IPS-20b (cell line): Measurements from ENCODE around the gene CTNND2.
"Not testable (repeated sequence)": the region's sequence is repeated elsewhere in the genome, so short reads cannot be mapped to it uniquely, and the experiment has no call there.

Experiments
- H3K27ac ChIP-seq: one replicate; pipeline ENCODE4 v1.5.1; 2013; ENCODE audit warnings: low read length
- H3K27me3 ChIP-seq: 2 replicates; pipeline ENCODE4 v1.6.1; 2013; ENCODE audit warnings: mild to moderate bottlenecking, low read length, inconsistent platforms; ENCODE audit not compliant: insufficient read depth
- H3K36me3 ChIP-seq: 2 replicates; pipeline ENCODE4 v1.6.1; 2013; ENCODE audit warnings: low read depth, mild to moderate bottlenecking, inconsistent platforms, low read length, moderate library complexity; ENCODE audit not compliant: insufficient read depth
- H3K4me1 ChIP-seq: 2 replicates; pipeline ENCODE4 v1.6.1; 2013; ENCODE audit warnings: mild to moderate bottlenecking, control low read depth, inconsistent platforms, low read length, moderate library complexity; ENCODE audit not compliant: insufficient read depth
- H3K4me3 ChIP-seq: 2 replicates; pipeline ENCODE4 v1.5.1; 2013; ENCODE audit warnings: mild to moderate bottlenecking, low read length, inconsistent platforms
- H3K9ac ChIP-seq: 2 replicates; pipeline ENCODE4 v1.6.1; 2013; ENCODE audit warnings: low read depth, mild to moderate bottlenecking, inconsistent platforms, low read length, moderate library complexity
- H3K9me3 ChIP-seq: 2 replicates; pipeline ENCODE4 v1.6.1; 2013; ENCODE audit warnings: mild to moderate bottlenecking, low read depth, low read length, inconsistent platforms; ENCODE audit not compliant: insufficient read depth

CTNND2 gene

DNA sequence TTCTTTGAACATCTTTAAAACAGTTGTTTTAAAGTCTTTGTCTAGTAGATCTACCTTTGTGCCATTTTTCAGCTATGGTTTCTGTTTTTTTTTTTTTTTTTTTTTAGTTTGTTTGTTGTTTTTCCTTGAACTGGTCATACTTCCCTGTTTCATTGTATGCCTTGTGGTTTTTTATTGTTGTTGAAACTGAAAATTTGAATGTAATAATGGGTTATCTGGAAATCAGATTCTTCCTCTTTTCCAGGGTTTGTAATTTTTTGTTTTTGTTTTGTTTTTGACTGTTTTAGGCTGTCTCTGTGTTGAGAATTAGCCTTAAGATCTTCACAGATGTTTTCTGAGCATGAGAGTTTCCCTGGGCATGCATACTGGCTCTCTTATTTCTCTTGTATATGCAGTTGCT is 873.6 kb downstream of the CTNND2 start:
- no peaks in the 10 kb centered on the region for H3K27me3 ChIP-seq
- H3K36me3 ChIP-seq, result no peaks in the 10 kb centered on the region
- no peaks in the 10 kb centered on the region for H3K4me1 ChIP-seq
- no peak overlapping the region for H3K27ac ChIP-seq
- peaks cover 24% of the 10 kb centered on the region; the same call in 1 of the 2 replicates for H3K9me3 ChIP-seq
- no peak overlapping the region for H3K9ac ChIP-seq
- H3K4me3 ChIP-seq, result no peak overlapping the region

DNA sequence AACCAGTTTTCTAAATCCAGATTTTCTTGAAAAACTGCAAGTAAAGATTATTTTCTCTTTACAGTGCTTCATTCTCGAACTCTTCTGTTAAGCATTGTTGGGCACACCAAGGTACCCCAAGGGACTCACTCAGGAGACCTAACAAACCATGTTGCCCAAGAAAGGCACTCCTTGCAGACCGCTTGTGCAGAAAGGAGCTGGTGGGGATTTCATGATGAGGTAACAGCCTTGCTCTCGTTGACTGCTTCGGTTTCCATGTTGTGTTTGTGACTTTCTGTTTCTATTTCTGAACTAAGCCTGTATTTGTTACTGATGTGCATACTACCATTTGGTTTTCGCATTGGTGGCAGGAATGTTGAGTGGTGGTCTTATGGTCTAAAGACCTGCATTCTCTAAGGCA is 876.6 kb downstream of the CTNND2 start:
- Histone ChIP-seq H3K9ac (no peak overlapping the region), H3K4me3 (no peak overlapping the region), H3K27me3 (no peaks in the 10 kb centered on the region), H3K9me3 (peaks cover 24% of the 10 kb centered on the region; the same call in 1 of the 2 replicates), H3K36me3 (no peaks in the 10 kb centered on the region), H3K4me1 (no peaks in the 10 kb centered on the region), H3K27ac (no peak overlapping the region)

DNA sequence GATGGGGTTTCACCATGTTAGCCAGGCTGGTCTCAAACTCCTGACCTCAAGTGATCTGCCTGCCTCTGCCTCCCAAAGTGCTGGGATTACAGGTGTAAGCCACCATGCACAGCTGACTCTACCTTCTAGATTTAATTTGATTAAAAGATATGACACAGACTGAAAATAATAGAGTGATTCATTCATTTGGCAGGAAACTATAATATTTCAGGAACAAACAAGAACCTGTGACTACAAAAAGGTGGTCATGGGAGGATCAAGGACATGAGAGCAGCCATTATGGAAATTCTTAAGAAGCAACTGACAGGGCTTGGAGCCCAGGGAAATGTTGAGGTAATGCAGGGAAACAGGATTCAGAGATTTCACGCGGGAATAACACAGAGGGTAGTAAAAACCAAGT is 877.7 kb downstream of the CTNND2 start:
- H3K4me1 ChIP-seq, result no peaks in the 10 kb centered on the region
- no peak overlapping the region for H3K27ac ChIP-seq
- H3K27me3 ChIP-seq, result no peaks in the 10 kb centered on the region
- H3K4me3 ChIP-seq, result no peak overlapping the region
- peaks cover 24% of the 10 kb centered on the region; the same call in 1 of the 2 replicates for H3K9me3 ChIP-seq
- H3K9ac ChIP-seq, result no peak overlapping the region
- no peaks in the 10 kb centered on the region for H3K36me3 ChIP-seq

- H3K4me1 ChIP-seq, result no peaks in the 10 kb centered on the region
- H3K36me3 ChIP-seq, result no peaks in the 10 kb centered on the region
- H3K4me3 ChIP-seq, result no peak overlapping the region
- H3K27ac ChIP-seq, result no peak overlapping the region
- peaks cover 2% of the 10 kb centered on the region; the same call in 1 of the 2 replicates for H3K9me3 ChIP-seq
- H3K27me3 ChIP-seq, result no peaks in the 10 kb centered on the region
- no peak overlapping the region for H3K9ac ChIP-seq
Observed at GRCh38 chr5:11023945-11024344, 880.3 kb downstream of the CTNND2 start.

DNA sequence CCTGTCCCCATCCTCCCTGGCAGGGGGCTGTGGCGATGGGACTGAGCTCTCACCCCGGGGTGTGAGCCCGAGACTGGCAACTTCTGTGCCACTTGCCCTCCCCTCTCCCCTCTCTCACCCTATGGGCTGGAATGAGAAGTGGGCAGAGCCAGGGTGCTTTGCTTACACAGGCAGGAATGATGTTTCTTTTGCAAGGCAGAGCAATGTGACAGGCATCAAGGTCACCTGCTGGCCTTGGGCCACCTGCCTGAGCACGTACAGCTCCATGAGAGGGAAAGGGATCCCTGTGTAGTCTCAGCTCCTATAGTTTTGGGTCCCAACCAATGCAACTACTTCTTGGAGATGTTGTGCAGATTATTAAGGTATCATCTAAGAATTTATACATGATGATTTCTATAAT is 890.5 kb downstream of the CTNND2 start:
- Histone ChIP-seq H3K27ac (no peak overlapping the region), H3K4me1 (peaks cover 2% of the 10 kb centered on the region; the same call in 1 of the 2 replicates), H3K9ac (no peak overlapping the region)

GRCh38 chr5:11012295-11012694 is 892.0 kb downstream of the CTNND2 start:
- H3K4me3 ChIP-seq, result no peak overlapping the region
- H3K36me3 ChIP-seq, result no peaks in the 10 kb centered on the region
- no peak overlapping the region for H3K27ac ChIP-seq

More for the DNA sequence above, 890.5 kb downstream of the CTNND2 start:
- Histone ChIP-seq H3K36me3 (no peaks in the 10 kb centered on the region), H3K9me3 (no peaks in the 10 kb centered on the region), H3K4me3 (no peak overlapping the region), H3K27me3 (no peaks in the 10 kb centered on the region)

DNA sequence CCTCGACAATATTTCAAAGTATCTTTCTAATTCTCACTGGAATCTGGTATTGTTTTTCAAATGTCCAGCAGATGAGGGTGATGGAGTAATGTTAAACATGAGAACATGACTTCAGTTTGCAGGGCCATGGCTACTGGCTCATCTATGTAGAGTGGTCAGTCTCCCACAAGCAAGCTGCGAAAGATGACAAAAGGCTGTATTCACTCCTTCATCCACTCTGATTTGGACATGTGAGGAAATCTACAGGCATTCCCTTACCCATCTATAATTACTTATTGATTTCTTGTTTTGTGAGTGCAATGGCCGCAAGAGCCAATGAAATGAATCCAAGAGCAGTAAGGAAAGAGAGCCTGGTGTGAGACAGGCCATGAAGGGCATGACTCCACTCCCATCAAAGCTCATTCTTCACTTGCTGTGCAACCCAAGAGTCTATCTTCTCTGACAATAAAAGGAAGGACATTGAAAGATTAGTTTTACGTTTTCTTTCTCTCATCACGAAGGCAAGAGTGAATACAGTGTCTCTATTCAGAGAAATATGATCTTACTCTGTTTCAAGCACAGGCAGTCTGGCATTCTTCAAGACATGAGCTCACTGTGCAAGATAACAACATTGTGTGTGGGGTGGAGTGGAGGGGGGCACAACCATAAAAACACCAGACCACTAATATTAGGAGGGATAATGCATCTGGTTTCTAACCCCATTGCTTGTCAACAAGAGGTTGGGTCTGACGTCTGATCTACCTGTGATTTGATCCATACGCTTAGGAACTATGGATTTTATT is 893.6 kb downstream of the CTNND2 start:
- no peak overlapping the region for H3K4me3 ChIP-seq
- H3K27ac ChIP-seq, result no peak overlapping the region
- H3K9me3 ChIP-seq, result no peaks in the 10 kb centered on the region
- no peaks in the 10 kb centered on the region for H3K36me3 ChIP-seq
- H3K4me1 ChIP-seq, result peaks cover 2% of the 10 kb centered on the region; the same call in 1 of the 2 replicates
- no peaks in the 10 kb centered on the region for H3K27me3 ChIP-seq
- H3K9ac ChIP-seq, result no peak overlapping the region

More at GRCh38 chr5:11012295-11012694, 892.0 kb downstream of the CTNND2 start:
- no peaks in the 10 kb centered on the region for H3K27me3 ChIP-seq
- no peaks in the 10 kb centered on the region for H3K9me3 ChIP-seq
- no peak overlapping the region for H3K9ac ChIP-seq
- peaks cover 2% of the 10 kb centered on the region; the same call in 1 of the 2 replicates for H3K4me1 ChIP-seq

GRCh38 chr5:11009576-11009975 is 894.7 kb downstream of the CTNND2 start:
- H3K9ac ChIP-seq, result no peak overlapping the region

DNA sequence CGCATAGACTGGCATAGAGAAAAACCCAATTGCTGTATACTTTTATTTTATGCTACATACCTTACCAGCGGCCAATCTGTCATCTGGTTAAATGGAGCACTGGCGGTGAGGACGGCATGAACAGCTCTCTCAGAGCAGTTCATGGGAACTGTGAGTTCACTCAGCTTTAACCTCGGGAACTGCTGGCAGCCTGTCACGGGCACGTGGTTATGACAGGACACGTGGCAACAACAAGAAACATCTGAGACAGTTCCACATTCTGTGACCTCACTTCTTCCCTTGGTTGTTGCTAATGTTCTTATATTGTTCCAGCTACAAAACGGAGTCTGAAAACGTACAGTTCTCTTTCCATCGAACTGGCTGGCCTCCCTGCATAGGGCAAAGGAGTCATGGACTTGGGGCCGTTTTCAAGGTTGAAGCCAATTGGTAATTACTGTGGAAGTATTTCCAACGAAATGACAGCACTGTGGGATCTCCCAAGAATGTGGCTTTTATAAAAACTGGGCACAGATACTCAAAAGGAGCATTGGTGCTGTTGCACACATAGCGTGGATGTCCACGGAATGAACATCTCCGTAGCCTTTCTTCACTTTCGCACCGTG is 896.9 kb downstream of the CTNND2 start:
- H3K27me3 ChIP-seq, result no peaks in the 10 kb centered on the region
- no peaks in the 10 kb centered on the region for H3K36me3 ChIP-seq
- H3K4me1 ChIP-seq, result no peaks in the 10 kb centered on the region
- H3K9me3 ChIP-seq, result no peaks in the 10 kb centered on the region
- H3K27ac ChIP-seq, result no peak overlapping the region
- H3K9ac ChIP-seq, result no peak overlapping the region
- H3K4me3 ChIP-seq, result no peak overlapping the region

More at GRCh38 chr5:11009576-11009975, 894.7 kb downstream of the CTNND2 start:
- no peaks in the 10 kb centered on the region for H3K9me3 ChIP-seq
- no peaks in the 10 kb centered on the region for H3K36me3 ChIP-seq
- H3K4me3 ChIP-seq, result no peak overlapping the region
- H3K27me3 ChIP-seq, result no peaks in the 10 kb centered on the region
- H3K4me1 ChIP-seq, result no peaks in the 10 kb centered on the region
- H3K27ac ChIP-seq, result no peak overlapping the region

- not testable (repeated sequence) for H3K9ac ChIP-seq, H3K27ac ChIP-seq, H3K27me3 ChIP-seq, H3K9me3 ChIP-seq, H3K36me3 ChIP-seq, H3K4me3 ChIP-seq
- H3K4me1 ChIP-seq, result peaks cover 11% of the 10 kb centered on the region; the same call in 1 of the 2 replicates
Observed at GRCh38 chr5:11004523-11004922, 899.7 kb downstream of the CTNND2 start.

- Histone ChIP-seq H3K27ac (no peak overlapping the region), H3K9me3 (no peaks in the 10 kb centered on the region), H3K4me1 (peaks cover 11% of the 10 kb centered on the region; the same call in 1 of the 2 replicates), H3K9ac (no peak overlapping the region), H3K27me3 (no peaks in the 10 kb centered on the region), H3K4me3 (no peak overlapping the region), H3K36me3 (no peaks in the 10 kb centered on the region)
Observed at GRCh38 chr5:11000515-11001353, 903.5 kb downstream of the CTNND2 start.
